T47D (cell line): ENCODE measurements around the gene LTC4S.
"Not testable (repeated sequence)": the region's sequence is repeated elsewhere in the genome, so short reads cannot be mapped to it uniquely, and the experiment has no call there.

Source experiments
- DNase-seq, 2 experiments: peaks; one replicate each; pipeline versions ENCODE4 v3.0.0 to v3.0.0-alpha.2; 2011 to 2012; ENCODE audit warnings: low read depth in 1 of 2, low spot score in 1 of 2
- JUND ChIP-seq: IDR thresholded peaks from 2 replicates; pipeline ENCODE4 v1.6.1; 2012; ENCODE audit warnings: low read depth
- in situ Hi-C: cut with HindIII; loops from 2 replicates; pipeline ENCODE4 v1.10.0; 2016; ENCODE audit warnings: low sequenced_read_pairs, low pct_unique_long_range_greater_than_20kb

LTC4S gene

GRCh38 chr5:179832039-179832745 lies 38.4 kb downstream of the LTC4S start:
- TF ChIP-seq JUND: no peak
- in situ Hi-C loops: no loop called here
- no peak for DNase-seq

- no peak for DNase-seq
- in situ Hi-C loops: no loop called here
- no peak for TF ChIP-seq JUND
Observed at GRCh38 chr5:179833056-179833708, 39.4 kb downstream of the LTC4S start.

DNA sequence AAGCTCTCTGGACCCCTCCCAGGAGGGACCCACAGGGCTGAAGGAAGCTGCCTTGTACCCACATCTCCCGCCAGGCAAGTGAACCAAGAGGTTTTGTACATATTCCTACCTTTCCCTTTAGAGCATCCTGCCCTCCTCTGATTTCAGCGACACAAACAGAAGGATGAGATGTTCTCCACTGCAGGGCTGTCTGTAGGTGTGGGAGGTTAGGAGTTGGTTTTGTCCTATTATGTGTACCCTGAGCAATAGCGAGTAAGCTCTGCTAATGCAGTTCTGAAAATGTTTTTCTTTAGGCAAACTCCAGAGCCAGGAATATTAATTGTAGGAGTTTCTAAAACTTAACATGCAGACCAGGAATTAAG lies 39.9 kb downstream of the LTC4S start:
- in situ Hi-C loops: no loop called here
- no peak for DNase-seq
- no peak for TF ChIP-seq JUND

GRCh38 chr5:179834120-179834519 lies 40.3 kb downstream of the LTC4S start:
- in situ Hi-C loops: no loop called here
- no peak for DNase-seq
- TF ChIP-seq JUND: no peak

DNA sequence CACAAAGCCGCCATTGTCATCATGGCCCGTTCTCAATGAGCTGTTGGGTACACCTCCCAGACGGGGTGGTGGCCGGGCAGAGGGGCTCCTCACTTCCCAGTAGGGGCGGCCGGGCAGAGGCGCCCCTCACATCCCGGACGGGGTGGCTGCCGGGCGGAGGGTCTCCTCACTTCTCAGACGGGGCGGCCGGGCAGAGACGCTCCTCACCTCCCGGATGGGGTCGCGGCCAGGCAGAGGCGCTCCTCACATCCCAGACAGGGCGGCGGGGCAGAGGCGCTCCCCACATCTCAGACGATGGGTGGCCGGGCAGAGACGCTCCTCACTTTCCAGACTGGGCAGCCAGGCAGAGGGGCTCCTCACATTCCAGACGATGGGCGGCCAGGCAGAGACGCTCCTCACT lies 41.1 kb downstream of the LTC4S start:
- DNase-seq, in situ Hi-C loops: not testable (repeated sequence)

DNA sequence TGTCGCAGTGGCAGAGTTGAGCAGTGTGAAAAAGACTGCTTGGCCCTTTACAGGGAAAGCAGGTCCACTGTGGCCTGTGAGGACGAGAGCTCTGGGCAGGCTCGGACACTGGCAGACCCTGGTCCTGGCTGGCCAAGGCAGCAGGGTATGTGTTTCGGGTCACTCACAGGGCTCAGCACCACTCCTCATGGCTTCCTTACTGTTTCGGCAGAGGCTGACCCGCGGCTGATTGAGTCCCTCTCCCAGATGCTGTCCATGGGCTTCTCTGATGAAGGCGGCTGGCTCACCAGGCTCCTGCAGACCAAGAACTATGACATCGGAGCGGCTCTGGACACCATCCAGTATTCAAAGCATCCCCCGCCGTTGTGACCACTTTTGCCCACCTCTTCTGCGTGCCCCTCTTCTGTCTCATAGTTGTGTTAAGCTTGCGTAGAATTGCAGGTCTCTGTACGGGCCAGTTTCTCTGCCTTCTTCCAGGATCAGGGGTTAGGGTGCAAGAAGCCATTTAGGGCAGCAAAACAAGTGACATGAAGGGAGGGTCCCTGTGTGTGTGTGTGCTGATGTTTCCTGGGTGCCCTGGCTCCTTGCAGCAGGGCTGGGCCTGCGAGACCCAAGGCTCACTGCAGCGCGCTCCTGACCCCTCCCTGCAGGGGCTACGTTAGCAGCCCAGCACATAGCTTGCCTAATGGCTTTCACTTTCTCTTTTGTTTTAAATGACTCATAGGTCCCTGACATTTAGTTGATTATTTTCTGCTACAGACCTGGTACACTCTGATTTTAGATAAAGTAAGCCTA lies 42.6 kb downstream of the LTC4S start:
- in situ Hi-C loops: no loop called here
- no peak for DNase-seq
- TF ChIP-seq JUND: no peak

DNA sequence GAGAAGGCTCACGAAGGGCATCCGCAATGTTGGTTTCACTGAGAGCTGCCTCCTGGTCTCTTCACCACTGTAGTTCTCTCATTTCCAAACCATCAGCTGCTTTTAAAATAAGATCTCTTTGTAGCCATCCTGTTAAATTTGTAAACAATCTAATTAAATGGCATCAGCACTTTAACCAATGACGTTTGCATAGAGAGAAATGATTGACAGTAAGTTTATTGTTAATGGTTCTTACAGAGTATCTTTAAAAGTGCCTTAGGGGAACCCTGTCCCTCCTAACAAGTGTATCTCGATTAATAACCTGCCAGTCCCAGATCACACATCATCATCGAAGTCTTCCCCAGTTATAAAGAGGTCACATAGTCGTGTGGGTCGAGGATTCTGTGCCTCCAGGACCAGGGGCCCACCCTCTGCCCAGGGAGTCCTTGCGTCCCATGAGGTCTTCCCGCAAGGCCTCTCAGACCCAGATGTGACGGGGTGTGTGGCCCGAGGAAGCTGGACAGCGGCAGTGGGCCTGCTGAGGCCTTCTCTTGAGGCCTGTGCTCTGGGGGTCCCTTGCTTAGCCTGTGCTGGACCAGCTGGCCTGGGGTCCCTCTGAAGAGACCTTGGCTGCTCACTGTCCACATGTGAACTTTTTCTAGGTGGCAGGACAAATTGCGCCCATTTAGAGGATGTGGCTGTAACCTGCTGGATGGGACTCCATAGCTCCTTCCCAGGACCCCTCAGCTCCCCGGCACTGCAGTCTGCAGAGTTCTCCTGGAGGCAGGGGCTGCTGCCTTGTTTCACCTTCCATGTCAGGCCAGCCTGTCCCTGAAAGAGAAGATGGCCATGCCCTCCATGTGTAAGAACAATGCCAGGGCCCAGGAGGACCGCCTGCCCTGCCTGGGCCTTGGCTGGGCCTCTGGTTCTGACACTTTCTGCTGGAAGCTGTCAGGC lies 43.6 kb downstream of the LTC4S start:
- in situ Hi-C loops: no loop called here
- DNase-seq: no peak
- no peak for TF ChIP-seq JUND

DNA sequence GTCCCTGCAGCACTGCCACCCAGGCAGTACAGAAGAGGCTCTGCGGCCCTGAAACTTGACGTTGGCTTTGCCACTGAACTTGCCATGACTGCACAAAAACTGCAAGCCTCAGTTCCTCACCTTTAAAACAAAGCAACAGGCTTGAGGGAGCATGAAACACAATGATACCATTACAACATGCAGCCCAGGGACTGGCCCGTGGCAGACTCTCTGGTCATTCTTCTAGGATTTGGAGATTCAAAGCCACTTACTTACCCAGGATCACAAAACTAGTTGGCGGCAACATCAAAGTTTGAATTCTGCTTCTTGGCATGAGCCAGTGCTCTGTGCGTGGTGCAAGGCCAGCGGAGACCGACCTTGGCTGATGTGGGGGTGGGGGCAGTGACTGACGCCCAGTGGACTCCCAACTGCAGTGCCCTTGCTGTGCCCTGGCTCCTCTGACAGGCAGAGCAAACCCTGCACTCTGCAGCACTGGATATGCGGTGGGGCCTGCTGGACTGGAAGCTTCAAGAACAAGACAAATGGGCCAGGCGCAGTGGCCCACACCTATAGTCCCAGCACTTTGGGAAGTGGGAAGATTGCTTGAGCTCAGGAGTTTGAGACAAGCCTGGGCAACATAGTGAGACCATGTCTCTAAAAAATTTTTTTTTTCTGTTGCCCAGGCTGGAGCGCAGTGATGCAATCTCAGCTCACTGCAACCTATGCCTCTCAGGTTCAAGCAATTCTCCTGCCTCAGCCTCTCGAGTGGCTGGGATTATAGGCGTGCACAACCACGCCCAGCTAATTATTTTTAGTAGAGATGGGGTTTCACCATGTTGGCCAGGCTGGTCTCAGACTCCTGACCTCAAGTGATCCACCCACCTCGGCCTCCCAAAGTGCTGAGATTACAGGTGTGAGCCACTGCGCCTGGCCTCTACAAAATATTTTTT lies 45.8 kb downstream of the LTC4S start:
- no peak for TF ChIP-seq JUND
- in situ Hi-C loops: no loop called here
- DNase-seq: no peak

- in situ Hi-C loops: no loop called here
- no peak for DNase-seq
- no peak for TF ChIP-seq JUND
Observed at GRCh38 chr5:179840321-179840720, 46.5 kb downstream of the LTC4S start.

- in situ Hi-C loops: no loop called here
- no peak for DNase-seq
- TF ChIP-seq JUND: no peak
Observed at GRCh38 chr5:179840766-179841165, 47.0 kb downstream of the LTC4S start.

- no peak for TF ChIP-seq JUND
- in situ Hi-C loops: no loop called here
- DNase-seq: no peak
Observed at GRCh38 chr5:179841621-179842020, 47.8 kb downstream of the LTC4S start.
